NB4 (cell line): Measurements from ENCODE around the gene RNF220.

Source experiments
- POLR2A ChIP-seq: IDR thresholded peaks from 2 replicates; pipeline ENCODE4 v1.6.1; 2011; ENCODE audit warnings: mild to moderate bottlenecking; ENCODE audit not compliant: insufficient read length; ENCODE audit errors: extremely low read depth
- TF ChIP-seq, protein P1 (sequence below): IDR thresholded peaks from one replicate; pipeline ENCODE4 v1.5.1; 2012; ENCODE audit warnings: low read depth, low read length
- TF ChIP-seq, protein P2 (sequence below): IDR thresholded peaks from 2 replicates; pipeline ENCODE4 v1.6.1; 2011; ENCODE audit warnings: low read depth, low read length

DNA sequence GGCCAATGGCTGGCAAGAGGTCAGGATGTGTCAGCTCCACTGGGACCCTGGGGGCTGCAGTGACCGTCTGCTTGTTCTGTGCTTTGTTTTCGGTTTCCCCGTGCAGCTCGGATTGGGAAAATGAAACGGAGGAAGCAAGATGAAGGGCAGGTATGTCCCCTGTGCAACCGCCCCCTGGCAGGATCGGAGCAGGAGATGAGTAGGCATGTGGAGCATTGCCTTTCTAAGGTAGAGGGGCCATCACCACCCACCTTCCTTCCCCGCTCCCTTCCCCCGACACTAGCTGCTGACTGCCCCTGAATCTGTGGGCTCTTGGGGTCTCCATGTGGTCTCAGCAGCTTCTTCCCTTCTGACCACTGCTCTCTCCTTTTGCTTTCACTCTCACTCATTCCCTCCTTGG is 230.4 kb downstream of the RNF220 start:
- TF ChIP-seq POLR2A = no peak
- TF ChIP-seq, protein P1, sequence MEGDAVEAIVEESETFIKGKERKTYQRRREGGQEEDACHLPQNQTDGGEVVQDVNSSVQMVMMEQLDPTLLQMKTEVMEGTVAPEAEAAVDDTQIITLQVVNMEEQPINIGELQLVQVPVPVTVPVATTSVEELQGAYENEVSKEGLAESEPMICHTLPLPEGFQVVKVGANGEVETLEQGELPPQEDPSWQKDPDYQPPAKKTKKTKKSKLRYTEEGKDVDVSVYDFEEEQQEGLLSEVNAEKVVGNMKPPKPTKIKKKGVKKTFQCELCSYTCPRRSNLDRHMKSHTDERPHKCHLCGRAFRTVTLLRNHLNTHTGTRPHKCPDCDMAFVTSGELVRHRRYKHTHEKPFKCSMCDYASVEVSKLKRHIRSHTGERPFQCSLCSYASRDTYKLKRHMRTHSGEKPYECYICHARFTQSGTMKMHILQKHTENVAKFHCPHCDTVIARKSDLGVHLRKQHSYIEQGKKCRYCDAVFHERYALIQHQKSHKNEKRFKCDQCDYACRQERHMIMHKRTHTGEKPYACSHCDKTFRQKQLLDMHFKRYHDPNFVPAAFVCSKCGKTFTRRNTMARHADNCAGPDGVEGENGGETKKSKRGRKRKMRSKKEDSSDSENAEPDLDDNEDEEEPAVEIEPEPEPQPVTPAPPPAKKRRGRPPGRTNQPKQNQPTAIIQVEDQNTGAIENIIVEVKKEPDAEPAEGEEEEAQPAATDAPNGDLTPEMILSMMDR = no peak
- TF ChIP-seq, protein P2, sequence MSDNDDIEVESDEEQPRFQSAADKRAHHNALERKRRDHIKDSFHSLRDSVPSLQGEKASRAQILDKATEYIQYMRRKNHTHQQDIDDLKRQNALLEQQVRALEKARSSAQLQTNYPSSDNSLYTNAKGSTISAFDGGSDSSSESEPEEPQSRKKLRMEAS = no peak
